GM12875 (cell line): ENCODE results near the gene PRDM2.

Experiments
- H3K4me3 ChIP-seq: one replicate; pipeline ENCODE4 v1.5.1; 2011; ENCODE audit warnings: low read depth, low read length, control low read depth
- CTCF ChIP-seq: IDR thresholded peaks from 2 replicates; pipeline ENCODE4 v1.5.1; 2011; ENCODE audit warnings: low read depth, mild to moderate bottlenecking, control low read depth, inconsistent platforms, low read length, moderate library complexity, borderline replicate concordance; ENCODE audit not compliant: insufficient read depth

Gene PRDM2

GRCh38 chr1:13725714-13726175 lies 25.8 kb downstream of the PRDM2 start:
- no peak overlapping the region for H3K4me3 ChIP-seq
- peak; percentile 64 for TF ChIP-seq CTCF

- H3K4me3 ChIP-seq = no peak overlapping the region
- no peak for TF ChIP-seq CTCF
Observed at GRCh38 chr1:13728091-13728715, 28.2 kb downstream of the PRDM2 start.

GRCh38 chr1:13730291-13730690 lies 30.3 kb downstream of the PRDM2 start:
- peak overlapping the region; percentile 19 for H3K4me3 ChIP-seq
- TF ChIP-seq CTCF = no peak

- 0 out of 2 replicates have a peak, but pooled peaks have one; percentile 11 for TF ChIP-seq CTCF
- H3K4me3 ChIP-seq = peak overlapping the region; percentile 47
Observed at GRCh38 chr1:13730751-13731482, 30.9 kb downstream of the PRDM2 start.

GRCh38 chr1:13731897-13732296 lies 31.9 kb downstream of the PRDM2 start:
- H3K4me3 ChIP-seq = no peak overlapping the region
- TF ChIP-seq CTCF = no peak

- no peak overlapping the region for H3K4me3 ChIP-seq
- TF ChIP-seq CTCF = no peak
Observed at GRCh38 chr1:13732971-13733667, 33.1 kb downstream of the PRDM2 start.
